HG02840 (cell line): Measurements from ENCODE around the gene POLR2L.

Experiments used
- ATAC-seq: cut with Tn5 transposase; IDR thresholded peaks from one replicate; pipeline ENCODE4 v1.9.1; 2021; ENCODE audit warnings: mild to moderate bottlenecking, moderate library complexity, moderate number of reproducible peaks; ENCODE audit not compliant: unreplicated experiment, low FRiP score

POLR2L gene

DNA sequence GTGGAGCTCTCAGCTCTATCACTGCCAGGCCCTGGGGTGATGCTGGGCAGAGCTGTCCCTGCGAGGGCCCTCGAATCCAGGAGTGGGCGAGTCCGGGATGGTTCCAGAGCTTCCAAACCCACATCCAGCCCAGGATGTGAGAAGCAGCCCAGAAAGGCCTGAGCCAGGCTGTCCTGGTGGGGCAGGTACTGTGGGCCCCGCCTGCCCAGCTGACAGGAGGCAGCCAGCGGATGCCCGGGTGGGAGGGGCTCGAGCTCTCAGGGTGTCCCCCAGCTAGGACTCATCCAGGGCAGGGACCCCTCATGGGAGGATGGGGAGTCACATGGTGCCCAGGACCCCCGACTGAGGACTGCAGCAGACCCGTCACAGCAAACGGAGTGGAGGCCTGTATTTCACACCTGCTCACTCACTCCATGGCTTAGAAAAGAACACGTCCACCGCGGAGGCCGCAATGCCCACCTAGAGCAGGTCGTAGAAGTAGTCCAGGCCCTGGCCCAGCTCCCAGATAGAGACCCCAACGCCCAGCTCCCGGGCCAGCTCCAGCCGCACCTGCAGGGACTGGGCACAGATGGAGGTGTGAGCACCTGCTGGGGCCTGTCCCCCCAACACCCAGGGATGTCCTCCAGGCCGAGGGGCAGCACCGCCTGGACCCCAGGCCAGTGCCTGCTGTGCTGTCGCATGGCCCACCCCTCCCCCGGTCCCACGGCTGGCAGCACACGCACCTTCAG, 27.2 kb upstream of the POLR2L start:
- ATAC-seq, result no peak

DNA sequence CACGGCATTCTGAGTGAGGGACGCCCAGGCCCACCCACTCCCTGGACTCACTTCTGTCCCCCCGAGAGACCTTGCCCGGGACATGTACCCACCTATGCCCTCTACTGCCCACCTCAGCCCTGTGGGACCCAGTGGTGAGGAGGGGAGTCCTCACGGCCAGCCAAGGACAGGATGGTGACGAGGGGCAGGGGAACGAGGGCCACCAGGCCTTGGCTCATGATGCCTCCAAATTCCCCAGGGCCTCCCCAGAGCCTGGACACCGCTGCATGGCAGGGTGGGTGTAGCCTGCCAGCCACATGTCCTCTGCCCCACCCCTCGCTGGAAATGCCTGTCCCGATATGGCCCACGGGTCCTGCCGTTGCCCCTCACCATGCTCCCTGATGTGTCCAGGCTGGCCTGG, 26.5 kb upstream of the POLR2L start:
- no peak for ATAC-seq

DNA sequence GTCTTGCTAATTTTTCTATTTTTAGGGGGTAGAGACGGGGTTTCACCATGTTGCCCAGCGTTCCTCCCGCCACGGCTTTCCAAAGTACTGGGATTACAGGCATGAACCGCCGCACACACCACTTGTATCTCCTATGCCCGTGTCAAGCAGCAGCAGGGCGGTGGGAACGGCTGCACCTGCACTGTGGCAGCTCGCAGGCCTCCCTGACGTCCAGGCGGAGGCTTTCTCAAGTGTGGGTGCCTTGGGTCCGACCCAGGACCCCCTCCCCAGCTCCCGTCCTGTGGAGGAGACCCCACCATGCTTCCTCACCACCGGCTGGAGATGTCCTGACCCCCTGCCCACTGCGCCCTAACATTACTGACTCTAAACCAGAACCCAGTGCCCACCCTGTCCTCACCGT, 26.1 kb upstream of the POLR2L start:
- no peak for ATAC-seq

DNA sequence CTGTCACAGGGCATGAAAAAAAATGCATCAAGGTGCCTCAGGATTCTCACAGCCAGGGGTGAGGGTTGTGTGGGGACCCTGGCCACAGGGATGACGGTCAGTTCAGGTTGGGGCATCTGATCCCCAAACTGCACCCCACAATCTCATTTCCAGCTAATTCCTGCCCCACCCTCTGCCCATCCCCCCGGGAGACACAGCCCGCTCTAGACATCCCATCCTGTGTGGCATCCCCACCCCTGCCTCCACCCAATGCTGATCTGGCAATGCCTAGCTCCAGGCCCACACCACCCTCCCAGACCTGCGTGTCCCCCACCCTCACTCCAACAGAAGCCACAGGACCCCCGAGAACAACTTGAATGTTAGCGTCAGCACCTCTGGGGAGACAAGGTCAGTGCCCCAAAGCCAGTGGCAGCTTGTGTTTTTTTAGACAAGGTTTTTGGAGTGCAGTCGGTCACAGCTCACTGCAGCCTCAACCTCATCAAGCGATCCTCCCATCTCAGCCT, 25.6 kb upstream of the POLR2L start:
- no peak for ATAC-seq

DNA sequence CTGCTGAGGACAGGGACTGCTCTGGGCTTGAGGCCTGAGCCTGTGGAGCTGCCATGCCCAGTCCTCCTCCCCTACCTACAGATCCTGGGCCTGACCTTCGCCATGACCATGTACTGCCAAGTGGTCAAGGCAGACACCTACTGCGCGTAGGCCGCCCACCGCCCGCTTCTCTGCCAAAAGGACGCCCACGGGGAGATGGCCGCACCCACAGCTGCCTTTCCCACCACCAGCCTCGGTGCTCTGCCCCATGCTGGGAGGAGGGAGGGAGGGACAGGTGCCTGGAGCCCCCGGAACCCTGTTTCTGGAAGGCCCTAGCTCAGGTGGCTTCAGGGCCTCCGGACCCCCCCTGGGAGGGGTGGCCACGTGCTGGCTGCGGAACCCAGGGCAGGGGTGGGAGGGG, 24.2 kb upstream of the POLR2L start:
- no peak for ATAC-seq

DNA sequence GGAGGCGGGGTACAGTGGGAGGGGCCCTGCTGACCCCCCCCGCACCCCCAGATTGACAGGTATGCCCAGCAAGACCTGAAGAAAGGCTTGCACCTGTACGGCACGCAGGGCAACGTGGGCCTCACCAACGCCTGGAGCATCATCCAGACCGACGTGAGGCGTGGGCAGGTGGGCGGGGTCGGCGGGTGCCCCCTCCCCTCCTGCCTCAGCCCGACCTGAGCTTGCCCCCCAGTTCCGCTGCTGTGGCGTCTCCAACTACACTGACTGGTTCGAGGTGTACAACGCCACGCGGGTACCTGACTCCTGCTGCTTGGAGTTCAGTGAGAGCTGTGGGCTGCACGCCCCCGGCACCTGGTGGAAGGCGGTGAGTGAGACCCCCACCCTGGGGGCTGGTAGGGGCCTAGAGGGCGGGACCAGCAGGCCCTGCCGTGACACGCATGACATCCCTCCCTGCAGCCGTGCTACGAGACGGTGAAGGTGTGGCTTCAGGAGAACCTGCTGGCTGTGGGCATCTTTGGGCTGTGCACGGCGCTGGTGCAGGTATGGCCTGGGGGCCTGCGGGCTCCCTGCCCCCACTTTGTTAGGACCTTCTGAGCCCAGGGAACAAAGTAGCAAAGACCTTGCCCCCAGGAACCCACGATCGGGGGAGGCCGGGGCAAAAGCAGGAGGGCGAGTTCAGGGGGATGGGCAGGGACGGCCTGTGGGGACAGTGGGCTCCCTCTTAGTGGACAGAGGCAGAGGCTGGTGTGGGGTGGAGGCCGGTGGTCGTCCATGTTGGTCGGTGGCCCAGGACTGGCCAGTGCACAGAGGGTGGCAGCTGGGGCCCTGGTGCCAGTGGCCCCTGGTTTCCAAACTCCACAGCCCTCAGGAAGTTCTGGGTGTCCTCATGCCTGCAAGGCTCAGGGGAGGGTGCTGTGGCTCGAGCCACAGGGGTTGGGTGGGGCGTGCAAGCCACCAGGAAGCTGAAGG, 23.4 kb upstream of the POLR2L start:
- ATAC-seq, result no peak

DNA sequence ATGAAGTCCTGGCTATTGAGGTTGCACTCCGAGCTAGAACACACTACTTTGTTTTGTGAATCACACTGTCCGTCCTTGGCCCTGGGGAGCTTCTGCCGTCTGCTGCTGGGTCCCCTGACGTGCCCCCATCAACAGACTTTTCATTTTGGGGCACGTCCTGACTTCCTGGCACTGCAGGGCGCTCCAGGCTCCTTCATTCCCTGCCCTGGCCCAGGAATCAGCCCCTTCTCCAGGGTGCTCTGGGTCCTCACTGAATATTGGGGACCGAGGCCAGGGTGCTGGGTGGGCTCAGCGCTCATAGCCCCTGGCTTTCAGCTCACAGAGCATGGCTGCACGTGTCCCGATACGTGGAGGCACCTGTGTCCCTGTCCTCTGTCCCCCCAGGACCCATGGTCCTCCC, 22.6 kb upstream of the POLR2L start:
- ATAC-seq, result no peak

DNA sequence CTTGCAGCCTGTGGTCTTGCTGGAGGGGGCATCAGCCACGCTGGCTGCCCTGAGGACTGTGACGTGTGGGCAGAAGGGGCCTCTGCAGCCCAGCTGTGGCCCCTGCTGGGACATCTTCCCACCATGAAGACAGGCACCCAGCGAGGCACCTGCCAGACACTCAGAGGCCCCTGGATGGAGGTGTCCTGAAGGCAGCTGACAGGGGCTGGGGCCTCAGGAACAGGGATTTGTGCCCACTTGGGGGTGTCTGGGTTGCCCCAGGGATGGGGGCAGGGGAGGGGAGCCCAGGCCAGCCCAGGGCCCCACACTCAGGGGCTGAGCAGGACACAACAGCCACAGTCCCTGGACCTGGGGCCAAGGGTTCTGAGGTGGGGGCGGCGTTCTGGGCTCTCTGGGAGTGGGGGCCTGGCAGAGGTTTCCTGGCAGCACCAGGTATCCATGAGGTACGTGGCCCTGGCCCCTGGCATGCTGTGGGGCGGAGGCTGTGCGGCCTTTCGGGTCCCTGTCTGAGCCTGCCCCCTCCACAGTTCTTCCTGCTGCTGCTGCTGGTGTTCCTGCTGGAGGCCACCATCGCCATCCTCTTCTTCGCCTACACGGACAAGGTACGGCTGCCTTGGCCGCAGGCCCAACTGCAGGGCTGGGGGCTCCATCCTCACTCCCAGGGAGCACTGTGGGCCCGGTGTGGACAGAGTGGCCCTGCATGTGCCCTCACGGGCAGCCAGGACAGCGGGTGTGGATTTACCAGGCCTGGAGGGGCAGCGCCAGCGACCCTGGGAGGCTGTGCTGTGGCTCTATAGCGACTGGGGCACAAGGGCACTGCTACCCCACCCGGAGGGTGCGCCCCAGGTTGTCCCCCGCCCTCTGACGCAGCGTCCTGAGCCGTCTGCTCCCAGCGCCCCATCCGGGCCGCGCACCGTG, 21.8 kb upstream of the POLR2L start:
- ATAC-seq, result no peak

DNA sequence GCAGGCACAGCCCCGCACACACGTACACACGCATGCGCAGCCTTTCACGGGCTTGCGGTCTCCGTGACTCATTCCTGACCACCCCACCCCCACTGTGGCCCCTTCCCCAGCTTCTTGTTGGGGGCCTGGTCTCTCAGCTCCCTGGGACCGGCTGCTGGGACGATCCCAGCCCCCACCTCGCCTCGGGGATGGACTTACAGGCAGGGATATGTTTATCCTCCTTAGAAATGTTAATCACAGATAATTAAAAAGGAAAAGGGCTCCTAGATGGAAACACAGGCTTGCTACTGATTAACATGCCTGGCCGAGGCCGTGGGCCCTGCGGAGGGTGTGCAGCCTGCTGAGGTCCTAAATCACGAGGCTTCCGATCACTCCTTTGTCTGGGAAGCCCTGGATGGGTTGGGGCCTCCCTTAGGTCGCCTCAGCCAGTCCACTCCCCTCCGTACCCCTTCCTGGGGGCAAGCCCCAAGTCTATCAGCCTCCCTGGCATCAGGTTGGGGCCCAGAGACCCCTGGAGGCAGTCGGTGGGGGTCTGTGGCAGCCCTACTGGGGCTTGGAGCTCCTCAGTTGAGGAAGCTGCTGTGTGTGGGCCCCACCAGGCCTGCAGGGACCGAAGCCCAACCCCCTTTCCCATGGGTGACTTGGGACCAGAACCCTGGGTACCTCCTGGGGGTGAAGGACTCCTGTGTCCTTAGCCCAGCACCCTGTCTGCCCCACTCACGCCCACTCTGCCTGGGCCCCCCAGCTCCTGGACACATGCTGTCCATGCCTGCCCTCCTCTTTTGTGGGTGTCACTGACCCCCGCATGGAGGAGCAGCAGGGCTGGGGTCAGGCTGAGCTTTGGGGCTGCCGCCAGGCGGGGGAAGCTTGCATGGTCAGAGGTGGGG, 20.9 kb upstream of the POLR2L start:
- ATAC-seq, result no peak

DNA sequence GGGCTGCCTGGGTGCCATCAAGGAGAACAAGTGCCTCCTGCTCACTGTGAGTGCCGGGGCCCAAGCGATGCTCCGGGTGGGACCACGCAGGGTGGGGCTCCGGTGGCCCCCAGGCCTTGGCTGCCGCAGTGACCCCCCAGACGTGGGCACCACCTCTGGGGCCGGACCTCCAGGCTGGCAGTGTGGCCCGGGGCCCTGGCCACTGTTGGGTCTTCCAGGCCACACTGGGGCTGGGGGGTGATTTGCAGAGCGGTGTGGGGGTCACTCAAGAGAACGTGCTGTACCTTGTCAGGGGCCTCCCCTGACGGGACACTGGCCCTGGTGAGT, 20.3 kb upstream of the POLR2L start:
- no peak for ATAC-seq

DNA sequence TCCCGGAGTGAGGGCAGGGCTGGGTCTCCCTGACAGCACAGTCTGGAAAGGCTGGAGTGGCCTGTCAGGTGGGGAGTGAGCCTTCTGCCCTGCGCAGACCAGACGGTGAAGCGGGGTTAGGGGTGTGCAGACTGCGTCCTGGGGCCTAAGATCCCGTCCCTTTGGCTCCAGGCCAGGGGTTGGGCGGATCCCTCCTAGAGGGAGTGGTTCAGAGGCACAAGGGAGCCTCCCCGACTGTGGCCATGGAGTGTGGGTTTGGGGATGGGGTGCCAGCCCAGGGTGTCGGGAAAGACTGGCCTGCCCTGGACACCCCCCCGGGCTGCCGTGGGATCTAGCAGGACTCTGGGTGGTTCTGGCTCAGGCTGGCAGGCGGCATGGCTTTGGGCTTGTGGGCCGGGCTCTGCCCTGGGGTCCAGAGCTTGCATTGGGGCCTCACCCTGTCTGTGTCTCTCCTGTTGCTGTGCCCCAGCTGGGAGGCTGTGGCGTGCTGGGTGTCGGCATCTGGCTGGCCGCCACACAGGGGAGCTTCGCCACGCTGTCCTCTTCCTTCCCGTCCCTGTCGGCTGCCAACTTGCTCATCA, 19.8 kb upstream of the POLR2L start:
- ATAC-seq, result no peak

DNA sequence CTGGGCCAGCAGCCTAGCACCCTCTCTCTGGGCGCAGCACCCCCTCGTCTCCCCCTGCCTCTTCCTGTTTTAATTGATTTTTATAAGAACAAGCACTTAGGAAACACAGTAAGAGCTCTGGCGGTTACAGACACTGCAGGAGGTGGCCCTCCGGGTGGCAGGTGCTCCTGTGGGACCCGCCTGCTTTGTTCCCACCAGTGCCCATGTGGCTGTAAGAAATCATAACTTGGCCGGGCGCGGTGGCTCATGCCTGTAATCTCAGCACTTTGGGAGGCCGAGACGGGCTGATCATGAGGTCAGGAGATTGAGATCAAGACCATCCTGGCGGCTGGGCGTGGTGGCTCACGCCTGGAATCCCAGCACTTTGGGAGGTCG, 18.8 kb upstream of the POLR2L start:
- ATAC-seq, result no peak

DNA sequence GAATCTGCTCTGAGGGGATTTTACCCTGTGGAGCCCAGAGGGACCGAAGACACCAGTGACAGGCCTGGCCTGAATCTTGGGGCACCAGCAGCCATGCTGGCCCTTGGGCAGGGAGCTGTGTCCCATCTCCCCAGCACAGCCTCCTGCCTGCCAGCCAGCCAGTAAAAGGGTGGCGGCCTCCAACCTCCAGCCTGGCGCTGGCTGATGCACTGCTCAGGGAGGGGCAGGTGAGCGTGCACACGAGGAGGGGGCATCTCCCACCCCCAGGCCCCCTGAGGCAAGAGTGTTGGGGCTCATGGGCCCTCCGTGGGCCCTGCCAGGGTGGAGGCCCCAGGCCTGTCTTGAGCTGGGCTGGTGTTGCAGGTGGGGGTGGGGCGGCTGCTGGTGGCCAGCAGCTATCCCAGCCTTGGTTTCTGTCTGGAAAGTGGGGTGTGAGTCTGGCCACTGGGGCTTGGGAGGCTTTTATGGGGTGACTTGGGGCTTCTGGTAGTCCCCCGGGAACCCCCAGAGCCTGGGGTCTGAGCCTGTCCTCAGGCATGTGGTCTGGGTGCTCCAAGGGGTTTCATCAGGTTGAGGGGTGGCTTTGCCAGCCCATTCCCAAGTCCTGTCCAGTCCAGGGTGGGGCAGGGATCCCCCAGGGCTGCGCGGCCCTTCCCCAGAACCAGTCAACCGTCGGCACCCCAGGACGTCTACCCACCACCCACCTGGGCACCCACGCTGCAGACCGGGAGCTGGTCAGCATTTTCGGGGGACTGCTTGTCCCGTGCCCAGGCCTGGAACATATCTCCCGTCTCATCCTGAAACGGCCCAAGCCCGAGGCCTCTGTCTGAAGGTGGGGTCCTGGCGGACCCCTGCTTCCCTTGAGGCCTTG, 18.1 kb upstream of the POLR2L start:
- ATAC-seq, result no peak

DNA sequence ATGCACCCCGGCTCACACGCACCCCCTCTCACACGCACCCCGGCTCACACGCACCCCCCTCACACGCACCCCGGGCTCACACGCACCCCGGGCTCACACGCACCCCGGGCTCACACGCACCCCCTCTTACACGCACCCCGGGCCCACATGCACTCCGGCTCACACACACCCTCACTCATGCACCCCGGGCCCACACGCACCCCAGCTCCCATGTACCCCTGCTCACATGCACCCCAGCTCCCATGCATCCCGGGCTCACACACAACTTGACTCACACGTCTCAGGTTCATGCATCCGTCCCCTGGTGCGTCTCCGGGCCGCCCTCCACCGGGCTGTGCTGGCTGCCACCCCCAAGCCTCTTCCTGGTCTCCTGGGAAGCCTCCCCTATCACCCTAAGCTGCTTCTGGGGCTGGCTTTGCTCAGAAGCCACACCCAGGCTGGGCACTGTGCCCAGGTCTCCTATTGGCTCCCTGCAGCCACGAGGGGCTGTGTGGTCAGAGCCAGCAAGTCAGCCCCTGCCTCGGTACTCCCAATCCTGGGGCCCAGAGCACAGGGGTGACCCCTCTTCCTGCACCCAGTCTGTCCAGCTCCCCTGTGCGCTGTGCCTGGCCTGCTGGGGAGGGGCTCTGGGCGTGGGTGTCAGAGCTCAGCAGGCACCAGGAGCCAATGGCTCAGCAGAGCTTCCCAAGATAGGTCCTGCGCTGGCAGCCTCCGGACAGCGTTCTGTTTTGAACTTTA, 17.2 kb upstream of the POLR2L start:
- ATAC-seq, result no peak

DNA sequence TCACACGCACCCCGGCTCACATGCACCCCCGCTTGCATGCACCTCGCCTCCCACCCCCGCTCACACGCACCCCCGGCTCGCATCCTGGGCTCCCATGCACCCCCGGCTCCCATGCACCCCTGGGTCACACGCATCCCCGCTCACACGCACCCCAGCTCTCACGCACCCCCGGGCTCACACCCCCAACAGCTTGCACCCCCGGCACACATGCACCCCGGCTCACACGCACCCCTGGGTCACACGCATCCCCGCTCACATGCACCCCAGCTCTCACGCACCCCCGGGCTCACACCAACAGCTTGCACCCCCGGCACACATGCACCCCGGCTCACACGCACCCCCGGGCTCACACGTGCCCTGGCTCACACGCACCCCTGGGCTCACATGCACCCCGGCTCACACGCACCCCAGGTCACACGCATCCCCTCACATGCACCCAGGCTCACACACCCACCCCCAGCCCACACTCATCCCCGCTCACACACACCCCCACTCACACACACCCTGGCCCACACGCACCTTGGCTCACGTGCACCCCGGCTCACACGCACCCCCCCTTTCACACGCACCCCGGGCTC, 16.5 kb upstream of the POLR2L start:
- no peak for ATAC-seq

DNA sequence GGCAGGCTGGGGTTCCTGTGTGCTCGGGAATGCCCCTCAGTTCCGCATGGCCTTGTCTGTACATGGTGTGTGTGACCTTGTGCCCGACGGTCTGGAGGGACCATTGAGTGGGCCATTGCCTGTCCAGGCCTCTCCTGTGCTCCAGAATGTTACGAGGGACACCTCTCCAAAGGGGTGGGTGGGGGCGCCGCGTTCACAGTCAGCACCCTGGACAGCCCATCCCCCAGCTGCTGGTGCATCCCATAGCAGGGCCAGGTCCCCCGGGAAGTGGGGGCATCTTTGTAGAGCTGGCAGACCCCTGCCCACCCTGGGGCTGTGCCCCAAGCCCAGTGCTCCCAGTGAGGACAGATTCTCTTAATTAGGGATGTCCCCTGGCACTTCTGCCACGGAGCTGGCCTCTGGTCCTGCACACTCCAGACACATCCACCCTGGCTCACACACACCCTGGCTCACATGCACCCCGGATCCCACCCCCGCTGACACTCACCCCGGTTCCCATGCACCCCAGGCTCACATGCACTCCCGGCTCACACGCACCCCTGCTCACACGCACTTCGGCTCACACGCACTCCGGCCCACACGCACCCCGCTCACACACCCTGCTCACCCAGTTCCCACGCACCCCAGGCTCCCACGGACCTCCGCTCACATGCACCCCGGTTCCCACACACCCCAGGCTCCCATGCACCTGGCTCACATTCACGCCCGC, 15.9 kb upstream of the POLR2L start:
- ATAC-seq, result no peak

DNA sequence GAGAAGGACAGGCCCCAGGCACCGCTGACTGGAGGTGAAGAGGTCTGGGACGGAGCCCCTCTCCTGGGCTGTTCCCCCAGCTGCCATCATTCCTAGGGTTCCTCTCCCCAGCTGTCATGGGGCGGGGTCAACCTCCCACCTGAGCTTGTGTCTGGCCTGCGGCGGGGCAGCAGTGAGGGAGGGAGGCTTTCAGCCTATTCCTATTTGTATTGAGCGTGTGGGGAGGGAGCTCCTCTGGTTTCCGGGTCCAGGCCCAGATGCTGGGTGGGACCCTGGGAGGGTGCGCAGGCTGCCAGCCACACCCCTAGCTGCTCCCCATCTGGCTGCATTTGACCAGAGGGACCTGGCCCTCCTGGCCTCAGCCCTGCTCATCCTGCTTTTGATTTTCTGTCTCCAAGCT, 14.1 kb upstream of the POLR2L start:
- ATAC-seq, result no peak
